Raji (cell line): ENCODE results near the gene SLC6A4.

Source experiments
- POLR2A ChIP-seq: IDR thresholded peaks from 2 replicates; pipeline ENCODE4 v1.6.1; 2011; ENCODE audit warnings: low read depth, low read length, control low read depth; ENCODE audit not compliant: insufficient read depth

The SLC6A4 gene

GRCh38 chr17:30210901-30211300 is 24.6 kb downstream of the SLC6A4 start:
- TF ChIP-seq POLR2A = no peak

- no peak for TF ChIP-seq POLR2A
These were observed 25.1 kb downstream of the SLC6A4 start for GRCh38 chr17:30210366-30210765.

- TF ChIP-seq POLR2A = no peak
These were observed 25.6 kb downstream of the SLC6A4 start for GRCh38 chr17:30209930-30210329.

- TF ChIP-seq POLR2A = no peak
These were observed 27.3 kb downstream of the SLC6A4 start for GRCh38 chr17:30208214-30208613.

GRCh38 chr17:30207655-30208054 is 27.8 kb downstream of the SLC6A4 start:
- no peak for TF ChIP-seq POLR2A

GRCh38 chr17:30203471-30203981 is 32.0 kb downstream of the SLC6A4 start:
- no peak for TF ChIP-seq POLR2A

- TF ChIP-seq POLR2A = no peak
These were observed 35.4 kb downstream of the SLC6A4 start for GRCh38 chr17:30200106-30200505.

GRCh38 chr17:30199600-30199999 is 35.9 kb downstream of the SLC6A4 start:
- no peak for TF ChIP-seq POLR2A

GRCh38 chr17:30197416-30197815 is 38.1 kb downstream of the SLC6A4 start:
- no peak for TF ChIP-seq POLR2A

- no peak for TF ChIP-seq POLR2A
These were observed 39.0 kb downstream of the SLC6A4 start for GRCh38 chr17:30196504-30196903.

GRCh38 chr17:30191072-30191471 is 44.4 kb downstream of the SLC6A4 start:
- no peak for TF ChIP-seq POLR2A

GRCh38 chr17:30188211-30188939 is 47.1 kb downstream of the SLC6A4 start:
- no peak for TF ChIP-seq POLR2A

GRCh38 chr17:30187573-30187972 is 47.9 kb downstream of the SLC6A4 start:
- no peak for TF ChIP-seq POLR2A

GRCh38 chr17:30186761-30187160 is 48.7 kb downstream of the SLC6A4 start:
- TF ChIP-seq POLR2A = no peak

GRCh38 chr17:30176855-30177254 is 58.6 kb downstream of the SLC6A4 start:
- TF ChIP-seq POLR2A = no peak

GRCh38 chr17:30174556-30174955 is 60.9 kb downstream of the SLC6A4 start:
- no peak for TF ChIP-seq POLR2A

- TF ChIP-seq POLR2A = no peak
These were observed 61.8 kb downstream of the SLC6A4 start for GRCh38 chr17:30173649-30174048.

GRCh38 chr17:30172560-30172959 is 62.9 kb downstream of the SLC6A4 start:
- TF ChIP-seq POLR2A = no peak
